Measurements from ENCODE around the gene DLX4. TPM values are rescaled to one million over a fixed set of nuclear protein-coding genes. Genes with fewer than 3 reads are reported as not detected.

The DLX4 gene
- total RNA-seq, 1 donor = under 0.01 TPM

DNA sequence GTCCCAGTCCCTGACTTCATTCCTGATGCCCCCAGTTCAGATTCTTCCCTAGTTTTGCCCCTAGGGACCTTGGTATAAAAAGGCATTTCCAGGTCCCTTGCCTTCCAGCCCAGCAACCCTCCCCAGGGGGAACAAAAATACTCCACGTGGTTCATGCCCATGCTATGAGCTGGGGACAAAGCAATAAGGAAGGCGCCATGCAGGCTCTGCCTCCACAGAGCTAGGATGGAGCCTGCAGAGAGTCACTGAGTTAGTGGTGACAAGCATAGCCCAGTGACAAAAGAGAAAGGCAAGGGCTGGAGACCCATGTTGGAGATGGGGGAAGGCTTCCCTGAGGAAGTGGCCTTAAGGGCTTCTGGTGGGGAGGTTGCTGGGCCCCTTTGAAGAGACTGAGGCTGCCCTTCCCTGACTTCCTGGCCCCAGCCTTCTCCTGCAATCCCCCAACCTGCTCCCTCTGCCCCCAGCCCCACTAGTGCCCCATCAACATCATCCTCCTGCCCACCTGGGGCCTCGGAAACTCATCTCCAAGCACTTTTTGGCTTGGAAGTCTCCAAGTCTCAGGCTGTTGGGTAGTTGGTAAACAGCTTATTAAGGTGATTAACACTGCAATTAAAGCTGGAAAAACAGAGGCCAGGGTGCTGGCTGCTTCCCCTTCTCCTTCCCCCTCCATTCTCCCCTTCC lies 16.5 kb downstream of the DLX4 start:
- no peak for DNase-seq (ENCODE audit: low read depth in 2 of 3, low spot score in 2 of 3)

GRCh38 chr17:49986396-49987289 lies 17.7 kb downstream of the DLX4 start:
- no peak for DNase-seq (ENCODE audit: low read depth in 2 of 3, low spot score in 2 of 3)

GRCh38 chr17:49987290-49987585 lies 18.2 kb downstream of the DLX4 start:
- DNase-seq (ENCODE audit: low read depth in 2 of 3, low spot score in 2 of 3) = no peak

DNA sequence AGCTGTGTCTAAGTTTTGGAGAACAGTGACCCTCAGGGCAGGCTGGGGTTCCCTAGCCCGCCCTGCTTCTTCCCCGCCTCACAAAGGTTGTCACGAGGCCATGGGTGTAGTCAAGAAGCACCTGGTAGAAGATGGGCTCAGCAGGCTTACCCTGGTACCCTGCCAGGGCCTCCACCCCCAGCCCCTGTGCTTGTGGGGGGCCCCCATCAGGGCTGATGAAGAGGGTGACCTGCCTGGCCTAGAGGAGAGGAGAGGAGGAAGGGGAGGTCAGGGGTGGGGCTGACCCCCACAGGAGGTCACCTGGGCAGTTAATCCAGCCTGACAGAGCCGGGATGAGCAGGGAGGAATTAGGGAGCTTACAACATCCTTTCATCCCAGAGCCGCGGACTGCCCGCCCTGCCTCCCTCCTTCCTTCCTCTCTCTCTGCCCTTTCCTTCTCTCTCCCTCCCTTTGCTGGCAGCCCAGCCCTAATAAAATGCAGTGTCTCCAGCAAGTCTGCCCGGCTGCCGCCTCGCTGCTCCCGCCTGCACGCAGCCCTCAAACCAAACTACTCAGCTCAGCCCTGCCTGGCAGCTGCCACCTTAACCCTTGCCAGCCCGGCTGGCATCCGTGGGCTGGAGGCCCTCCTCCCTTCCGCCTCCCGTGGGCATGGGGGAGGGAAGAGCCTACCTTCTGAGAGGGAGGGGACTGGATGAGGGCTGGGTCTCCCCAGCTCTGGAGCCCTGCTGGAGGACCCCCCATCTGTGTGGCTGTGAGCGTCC lies 18.9 kb downstream of the DLX4 start:
- DNase-seq (ENCODE audit: low read depth in 2 of 3, low spot score in 2 of 3) = no peak

GRCh38 chr17:49989518-49989880 lies 20.5 kb downstream of the DLX4 start:
- DNase-seq (ENCODE audit: low read depth in 2 of 3, low spot score in 2 of 3) = no peak

DNA sequence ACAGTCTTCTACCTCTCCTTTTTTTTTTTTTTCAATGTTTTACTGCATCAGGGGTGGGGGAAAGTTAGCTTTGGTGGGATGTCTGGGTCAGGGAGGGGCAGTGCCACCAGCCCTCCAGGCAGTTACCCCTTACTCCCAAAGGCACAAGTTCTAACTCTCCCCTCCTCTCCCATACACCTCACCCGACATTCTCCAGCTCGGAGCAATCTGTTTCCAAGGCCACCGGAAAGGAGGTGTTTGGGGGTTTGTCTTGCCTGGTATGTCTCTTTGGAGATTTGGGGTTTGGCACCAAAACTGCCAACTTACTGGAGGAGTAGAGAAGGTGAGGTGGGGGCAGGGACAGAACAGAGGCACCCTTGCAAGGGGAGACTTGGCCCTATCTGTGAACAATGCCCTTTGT lies 21.3 kb downstream of the DLX4 start:
- no peak for DNase-seq (ENCODE audit: low read depth in 2 of 3, low spot score in 2 of 3)

GRCh38 chr17:49990921-49991320 lies 21.9 kb downstream of the DLX4 start:
- no peak for DNase-seq (ENCODE audit: low read depth in 2 of 3, low spot score in 2 of 3)

DNA sequence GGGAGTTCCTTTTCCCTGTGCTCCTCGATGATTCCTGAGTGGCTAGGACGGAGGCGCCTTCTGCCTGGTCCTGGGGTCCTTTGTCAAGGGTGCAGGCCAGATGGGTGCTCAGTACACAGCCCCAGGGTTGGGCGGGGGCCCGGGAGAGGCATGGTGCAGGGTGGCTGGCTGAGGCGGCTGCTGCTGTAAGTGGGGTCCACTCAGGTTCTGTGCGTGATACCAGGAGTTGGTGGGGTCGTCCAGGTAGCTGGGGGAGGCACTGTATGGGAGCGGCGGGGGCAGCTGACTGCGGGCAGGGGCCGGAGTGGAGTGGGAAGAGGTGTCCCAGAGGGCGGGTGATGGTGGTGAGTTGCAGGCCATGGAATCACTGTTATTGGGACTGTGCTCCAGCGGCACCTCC lies 22.4 kb downstream of the DLX4 start:
- no peak for DNase-seq (ENCODE audit: low read depth in 2 of 3, low spot score in 2 of 3)

GRCh38 chr17:49992191-49992932 lies 23.4 kb downstream of the DLX4 start:
- no peak for DNase-seq (ENCODE audit: low read depth in 2 of 3, low spot score in 2 of 3)

- no peak for DNase-seq (ENCODE audit: low read depth in 2 of 3, low spot score in 2 of 3)
Measured at GRCh38 chr17:49992933-49993422, 24.0 kb downstream of the DLX4 start.

GRCh38 chr17:49993423-49994060 lies 24.6 kb downstream of the DLX4 start:
- DNase-seq (ENCODE audit: low read depth in 2 of 3, low spot score in 2 of 3) = no peak

- DNase-seq (ENCODE audit: low read depth in 2 of 3, low spot score in 2 of 3) = no peak
Measured at GRCh38 chr17:49994085-49995054, 25.4 kb downstream of the DLX4 start.

DNA sequence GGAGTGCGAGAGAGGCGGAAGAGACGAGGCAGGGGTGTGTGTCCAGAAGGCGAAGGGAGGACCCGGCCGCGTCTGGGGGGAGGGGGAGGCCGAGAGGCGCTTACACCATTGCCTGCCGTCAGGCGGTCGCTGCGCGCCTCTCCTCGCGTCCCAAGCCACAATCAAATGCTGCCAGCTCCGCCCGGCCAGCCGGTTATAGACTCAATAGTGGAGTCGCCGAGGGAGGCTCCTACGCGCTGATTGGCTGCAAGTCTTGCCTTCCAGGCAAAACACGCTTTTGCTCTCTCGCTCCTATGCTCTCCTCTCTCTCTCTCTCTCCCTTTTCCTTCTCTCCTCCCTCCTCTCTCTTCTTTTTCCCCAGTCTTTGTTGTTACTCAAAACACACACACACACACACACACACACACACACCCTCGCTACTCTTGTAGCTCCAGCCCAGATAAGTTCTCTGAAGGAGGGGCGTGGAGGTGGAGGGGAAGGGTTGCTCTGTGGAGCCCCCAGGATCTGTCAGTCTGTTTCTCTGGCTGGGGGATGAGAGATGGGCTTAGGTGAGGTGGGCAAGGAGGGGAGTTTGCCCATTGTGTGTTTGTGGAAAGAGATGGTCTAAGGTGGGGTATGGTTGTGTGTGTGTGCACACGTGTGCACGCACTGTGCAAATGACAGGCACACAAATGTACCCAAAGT lies 26.2 kb downstream of the DLX4 start, which contains the start of gene DLX3:
TSS of gene DLX3 (minus strand) at position 170 of the 684 bp plus-strand sequence. CDS start 226 bp downstream, outside the sequence.
- DNase-seq (ENCODE audit: low read depth in 2 of 3, low spot score in 2 of 3) = peak in 1 of 3 donors; percentile 63

- DNase-seq (ENCODE audit: low read depth in 2 of 3, low spot score in 2 of 3) = no peak
Measured at GRCh38 chr17:49996121-49996494, 27.1 kb downstream of the DLX4 start.

DNA sequence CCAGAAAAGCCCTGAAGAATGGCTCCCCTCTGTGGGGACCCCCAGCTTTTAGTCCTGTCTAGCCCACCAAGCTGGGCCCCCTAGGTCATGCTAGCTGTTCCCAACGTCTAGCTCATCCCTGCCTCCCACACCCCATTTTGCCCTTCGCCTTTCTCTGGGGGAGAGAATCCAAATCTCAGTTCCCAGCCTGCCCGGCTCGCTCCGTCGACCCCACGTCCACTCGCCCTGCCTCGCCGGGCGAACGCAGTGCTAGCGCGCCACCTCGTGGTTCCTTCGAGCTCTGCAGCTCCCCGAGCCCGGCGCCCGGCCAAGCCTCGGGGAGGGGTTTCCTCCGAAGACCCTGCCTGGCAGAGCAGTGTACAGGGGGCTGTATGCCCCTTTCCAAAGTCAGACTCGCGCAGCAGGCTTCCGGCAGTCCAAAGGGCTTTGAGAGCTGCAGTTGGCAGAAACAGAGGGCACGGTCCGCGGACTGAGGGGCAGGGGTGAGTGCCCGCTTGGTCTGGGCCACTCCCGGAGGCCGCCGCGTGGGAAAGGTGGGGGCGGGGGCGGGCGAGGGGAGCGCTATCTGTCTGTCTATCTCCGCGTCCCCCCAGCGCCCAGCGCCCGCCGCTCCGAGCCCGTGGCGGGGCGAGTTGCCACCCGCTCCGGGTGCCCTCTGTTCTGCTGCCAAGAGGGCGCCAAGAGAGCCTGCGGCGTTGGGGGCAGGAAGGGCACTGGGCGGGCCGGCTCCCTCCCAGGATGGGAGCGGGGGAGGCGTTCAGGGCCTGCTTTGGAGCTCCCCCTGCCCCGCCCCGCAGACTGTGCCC lies 27.7 kb downstream of the DLX4 start:
- DNase-seq (ENCODE audit: low read depth in 2 of 3, low spot score in 2 of 3) = peak; percentile 47 to 62 (median 59)

GRCh38 chr17:49997301-49997650 lies 28.3 kb downstream of the DLX4 start:
- no peak for DNase-seq (ENCODE audit: low read depth in 2 of 3, low spot score in 2 of 3)
